ENCODE results near the gene TMX2. TPM values are rescaled to one million over a fixed set of nuclear protein-coding genes. Genes with fewer than 3 reads are reported as not detected.
"Not testable (repeated sequence)": the region's sequence is repeated elsewhere in the genome, so short reads cannot be mapped to it uniquely, and the experiment has no call there.

TMX2 gene
- total and polyA plus RNA-seq, 2 experiments from 2014 or later = 104 to 129 TPM

GRCh38 chr11:57709802-57710367 is 2.5 kb upstream of the TMX2 start:
- WGBS (ENCODE audit: low lambda C conversion rate, missing lambda C conversion rate) = 97% methylated on average over 5 of the region's 5 CpGs
- no peak for DNase-seq (ENCODE audit: low spot score)
- Histone ChIP-seq H4K20me1 (ENCODE audit: insufficient read depth, poor library complexity, severe bottlenecking) (no peaks in the 10 kb centered on the region), H3K4me2 (no peak overlapping the region), H3K27ac (no peak overlapping the region), H3K9me2 (replicated peaks; ENCODE audit: insufficient read depth) (no peaks in the 10 kb centered on the region), H3K36me3 (replicated peaks; ENCODE audit: insufficient read depth, low read depth) (no peaks in the 10 kb centered on the region), H3K4me3 (no peak overlapping the region), H3K9me3 (ENCODE audit: low read depth) (no peaks in the 10 kb centered on the region), H3K4me1 (ENCODE audit: insufficient read depth) (peaks cover 21% of the 10 kb centered on the region), H3K79me2 (peaks cover 76% of the 10 kb centered on the region), H2AFZ (no peak overlapping the region), H3K27me3 (no peaks in the 10 kb centered on the region)
- TF ChIP-seq, protein P1, sequence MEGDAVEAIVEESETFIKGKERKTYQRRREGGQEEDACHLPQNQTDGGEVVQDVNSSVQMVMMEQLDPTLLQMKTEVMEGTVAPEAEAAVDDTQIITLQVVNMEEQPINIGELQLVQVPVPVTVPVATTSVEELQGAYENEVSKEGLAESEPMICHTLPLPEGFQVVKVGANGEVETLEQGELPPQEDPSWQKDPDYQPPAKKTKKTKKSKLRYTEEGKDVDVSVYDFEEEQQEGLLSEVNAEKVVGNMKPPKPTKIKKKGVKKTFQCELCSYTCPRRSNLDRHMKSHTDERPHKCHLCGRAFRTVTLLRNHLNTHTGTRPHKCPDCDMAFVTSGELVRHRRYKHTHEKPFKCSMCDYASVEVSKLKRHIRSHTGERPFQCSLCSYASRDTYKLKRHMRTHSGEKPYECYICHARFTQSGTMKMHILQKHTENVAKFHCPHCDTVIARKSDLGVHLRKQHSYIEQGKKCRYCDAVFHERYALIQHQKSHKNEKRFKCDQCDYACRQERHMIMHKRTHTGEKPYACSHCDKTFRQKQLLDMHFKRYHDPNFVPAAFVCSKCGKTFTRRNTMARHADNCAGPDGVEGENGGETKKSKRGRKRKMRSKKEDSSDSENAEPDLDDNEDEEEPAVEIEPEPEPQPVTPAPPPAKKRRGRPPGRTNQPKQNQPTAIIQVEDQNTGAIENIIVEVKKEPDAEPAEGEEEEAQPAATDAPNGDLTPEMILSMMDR (IDR thresholded peaks at IDR 0.05; ENCODE audit: poor library complexity) = no peak
- TF ChIP-seq EZH2phosphoT487 (IDR thresholded peaks at IDR 0.05; ENCODE audit: low read depth, severe bottlenecking, unreplicated experiment) (no peak), EZH2 (IDR thresholded peaks at IDR 0.05; ENCODE audit: borderline replicate concordance) (no peak)

- TF ChIP-seq, protein P1 (IDR thresholded peaks at IDR 0.05; ENCODE audit: poor library complexity) = no peak
- TF ChIP-seq EZH2phosphoT487 (IDR thresholded peaks at IDR 0.05; ENCODE audit: low read depth, severe bottlenecking, unreplicated experiment) = no peak
- no peak for TF ChIP-seq EZH2 (IDR thresholded peaks at IDR 0.05; ENCODE audit: borderline replicate concordance)
- no peaks in the 10 kb centered on the region for H3K9me2 ChIP-seq (replicated peaks; ENCODE audit: insufficient read depth)
- H3K36me3 ChIP-seq (replicated peaks; ENCODE audit: insufficient read depth, low read depth) = no peaks in the 10 kb centered on the region
- DNase-seq (ENCODE audit: low spot score) = peak; percentile 95
- H4K20me1 ChIP-seq (ENCODE audit: insufficient read depth, poor library complexity, severe bottlenecking) = no peaks in the 10 kb centered on the region
- peak within 1 kb of the TSS; percentile 32 for H2AFZ ChIP-seq
- H3K4me3 ChIP-seq = peak within 1 kb of the TSS; percentile 32
- H3K4me1 ChIP-seq (ENCODE audit: insufficient read depth) = peaks cover 21% of the 10 kb centered on the region
- peak within 1 kb of the TSS; percentile 96 for H3K4me2 ChIP-seq
- peaks cover 73% of the 10 kb centered on the region for H3K79me2 ChIP-seq
- H3K27ac ChIP-seq = peak within 1 kb of the TSS; percentile 87
- 13% methylated on average over 51 of the region's 51 CpGs for WGBS (ENCODE audit: low lambda C conversion rate, missing lambda C conversion rate)
- H3K27me3 ChIP-seq = no peaks in the 10 kb centered on the region
- H3K9me3 ChIP-seq (ENCODE audit: low read depth) = no peaks in the 10 kb centered on the region
These were observed 758 bp upstream of the TMX2 start, which contains the start of gene MED19 for GRCh38 chr11:57711414-57712255. MED19 (minus strand) TSS chr11:57712215; CDS start chr11:57712179, 36 bp downstream.

- TF ChIP-seq EZH2 (IDR thresholded peaks at IDR 0.05; ENCODE audit: borderline replicate concordance) = no peak
- TF ChIP-seq EZH2phosphoT487 (IDR thresholded peaks at IDR 0.05; ENCODE audit: low read depth, severe bottlenecking, unreplicated experiment) = no peak
- TF ChIP-seq, protein P1 (IDR thresholded peaks at IDR 0.05; ENCODE audit: poor library complexity) = no peak
- DNase-seq (ENCODE audit: low spot score) = no peak
- Histone ChIP-seq H3K36me3 (replicated peaks; ENCODE audit: insufficient read depth, low read depth) (no peaks in the 10 kb centered on the region), H3K4me2 (peak overlapping the region; percentile 96), H3K4me3 (no peak overlapping the region), H4K20me1 (ENCODE audit: insufficient read depth, poor library complexity, severe bottlenecking) (no peaks in the 10 kb centered on the region), H3K79me2 (peaks cover 59% of the 10 kb centered on the region), H3K9me3 (ENCODE audit: low read depth) (no peaks in the 10 kb centered on the region), H3K4me1 (ENCODE audit: insufficient read depth) (peaks cover 21% of the 10 kb centered on the region), H3K9me2 (replicated peaks; ENCODE audit: insufficient read depth) (no peaks in the 10 kb centered on the region), H3K27ac (no peak overlapping the region), H3K27me3 (no peaks in the 10 kb centered on the region), H2AFZ (no peak overlapping the region)
- 93% methylated on average over 2 of the region's 2 CpGs for WGBS (ENCODE audit: low lambda C conversion rate, missing lambda C conversion rate)
These were observed 1.4 kb downstream of the TMX2 start for GRCh38 chr11:57713835-57714234.

GRCh38 chr11:57716726-57717125 is 4.3 kb downstream of the TMX2 start:
- no CpG with 5 or more reads among the region's 34 CpGs for WGBS (ENCODE audit: low lambda C conversion rate, missing lambda C conversion rate)
- Histone ChIP-seq H3K79me2 (peaks cover 65% of the 10 kb centered on the region), H3K4me1 (ENCODE audit: insufficient read depth) (peaks cover 14% of the 10 kb centered on the region)
- not testable (repeated sequence) for H3K4me2 ChIP-seq; H4K20me1 ChIP-seq (ENCODE audit: insufficient read depth, poor library complexity, severe bottlenecking); DNase-seq (ENCODE audit: low spot score); H3K36me3 ChIP-seq (replicated peaks; ENCODE audit: insufficient read depth, low read depth); H3K9me3 ChIP-seq (ENCODE audit: low read depth); H3K9me2 ChIP-seq (replicated peaks; ENCODE audit: insufficient read depth); H3K4me3 ChIP-seq; H3K27me3 ChIP-seq; H3K27ac ChIP-seq; H2AFZ ChIP-seq

Measured in hepatocyte (in vitro differentiated cells).